HFFc6 (cell line): ENCODE measurements around the gene LRRFIP2. TPM values are rescaled to one million over a fixed set of nuclear protein-coding genes. Genes with fewer than 3 reads are reported as not detected.

Experiments used
- DNase-seq: peaks from one replicate; pipeline ENCODE4 v3.0.0-alpha.2; 2018
- H3K27ac Mint-ChIP-seq: 2 replicates; pipeline ENCODE4 v1.8.0; 2020; ENCODE audit warnings: mild to moderate bottlenecking, mixed read lengths
- H3K27me3 Mint-ChIP-seq: 2 replicates; pipeline ENCODE4 v1.8.0; 2021; ENCODE audit warnings: mild to moderate bottlenecking, moderate library complexity, mixed read lengths; ENCODE audit not compliant: insufficient read depth
- H3K36me3 Mint-ChIP-seq: 2 replicates; pipeline ENCODE4 v1.8.0; 2021; ENCODE audit warnings: low read depth, mixed read lengths
- H3K4me1 Mint-ChIP-seq: 2 replicates; pipeline ENCODE4 v1.8.0; 2020; ENCODE audit warnings: low read depth, mixed read lengths
- H3K4me3 Mint-ChIP-seq: 2 replicates; pipeline ENCODE4 v1.8.0; 2020; ENCODE audit warnings: mild to moderate bottlenecking, moderate library complexity, mixed read lengths
- H3K9me3 Mint-ChIP-seq: 2 replicates; pipeline ENCODE4 v1.8.0; 2020; ENCODE audit warnings: mild to moderate bottlenecking, mixed read lengths
- total RNA-seq, 6 experiments: library from RNA; stranded (reverse); fragmentation: NEBNext Ultra II Directional; extraction: Animal tissue kit (Norgen Biotek cat#: 25700); gene quantifications; 2 replicates in 1 of 6; 3 replicates in 5 of 6; pipeline ENCODE4 v1.2.3, GENCODE V29; 2021
- TF ChIP-seq, protein P1 (sequence below): fragments of 200-600 bp; sonication (generic); IDR thresholded peaks from 2 replicates; pipeline ENCODE4 v1.5.0; 2021; ENCODE audit warnings: antibody characterized with exemption, mild to moderate bottlenecking

LRRFIP2 gene
- total RNA-seq, 6 experiments from 2014 or later = 124 to 151 (median 134) TPM

DNA sequence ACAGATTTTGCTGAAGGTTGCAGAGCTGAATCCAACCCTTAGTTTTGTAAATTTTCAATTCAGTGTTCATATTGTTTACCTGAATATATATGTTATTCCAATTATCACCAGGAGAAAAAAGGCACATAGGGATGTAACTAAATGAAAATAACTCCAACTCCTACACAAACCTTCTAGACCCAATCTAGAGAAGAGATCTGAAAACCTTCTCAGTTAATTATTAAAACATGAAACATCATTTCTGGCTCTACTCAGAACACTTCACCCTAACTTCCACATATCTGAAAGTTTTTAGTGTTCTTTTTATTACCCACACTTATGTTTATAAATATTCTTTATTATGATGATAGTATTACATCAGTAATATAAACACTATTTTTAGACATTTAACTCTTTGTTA, 76.6 kb downstream of the LRRFIP2 start:
- no peak for DNase-seq
- Mint-ChIP-seq H3K9me3 (no peaks in the 10 kb centered on the region), H3K27ac (peak overlapping the region; percentile 76), H3K27me3 (no peaks in the 10 kb centered on the region; the same call in none of the 2 replicates), H3K36me3 (peaks cover 40% of the 10 kb centered on the region), H3K4me3 (no peak overlapping the region), H3K4me1 (peaks cover 65% of the 10 kb centered on the region)
- TF ChIP-seq, protein P1, sequence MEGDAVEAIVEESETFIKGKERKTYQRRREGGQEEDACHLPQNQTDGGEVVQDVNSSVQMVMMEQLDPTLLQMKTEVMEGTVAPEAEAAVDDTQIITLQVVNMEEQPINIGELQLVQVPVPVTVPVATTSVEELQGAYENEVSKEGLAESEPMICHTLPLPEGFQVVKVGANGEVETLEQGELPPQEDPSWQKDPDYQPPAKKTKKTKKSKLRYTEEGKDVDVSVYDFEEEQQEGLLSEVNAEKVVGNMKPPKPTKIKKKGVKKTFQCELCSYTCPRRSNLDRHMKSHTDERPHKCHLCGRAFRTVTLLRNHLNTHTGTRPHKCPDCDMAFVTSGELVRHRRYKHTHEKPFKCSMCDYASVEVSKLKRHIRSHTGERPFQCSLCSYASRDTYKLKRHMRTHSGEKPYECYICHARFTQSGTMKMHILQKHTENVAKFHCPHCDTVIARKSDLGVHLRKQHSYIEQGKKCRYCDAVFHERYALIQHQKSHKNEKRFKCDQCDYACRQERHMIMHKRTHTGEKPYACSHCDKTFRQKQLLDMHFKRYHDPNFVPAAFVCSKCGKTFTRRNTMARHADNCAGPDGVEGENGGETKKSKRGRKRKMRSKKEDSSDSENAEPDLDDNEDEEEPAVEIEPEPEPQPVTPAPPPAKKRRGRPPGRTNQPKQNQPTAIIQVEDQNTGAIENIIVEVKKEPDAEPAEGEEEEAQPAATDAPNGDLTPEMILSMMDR = no peak

DNA sequence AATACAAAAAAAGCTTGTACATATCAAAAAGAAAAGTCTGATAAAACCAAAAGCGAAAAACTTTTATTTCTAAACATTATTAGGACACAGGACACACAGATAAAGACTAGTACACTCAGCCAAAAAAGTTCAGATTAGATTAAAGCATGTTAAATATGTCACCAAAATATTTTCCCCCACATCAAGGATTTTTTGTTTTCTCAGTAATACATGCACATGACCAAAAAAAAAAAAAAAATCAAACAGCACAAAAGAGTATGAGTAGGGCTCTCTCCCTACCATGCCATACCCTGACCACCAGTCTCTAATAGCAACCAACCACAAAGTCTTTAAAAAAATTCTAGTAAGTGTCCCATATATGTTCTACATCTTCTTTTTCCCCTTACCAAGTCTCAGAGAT, 77.4 kb downstream of the LRRFIP2 start:
- Mint-ChIP-seq H3K27me3 (no peaks in the 10 kb centered on the region; the same call in 1 of the 2 replicates), H3K36me3 (peaks cover 43% of the 10 kb centered on the region), H3K9me3 (no peaks in the 10 kb centered on the region), H3K4me1 (peaks cover 59% of the 10 kb centered on the region), H3K4me3 (peak overlapping the region; percentile 49; the same call in 1 of the 2 replicates), H3K27ac (peak overlapping the region; percentile 76)
- no peak for DNase-seq
- TF ChIP-seq, protein P1 = no peak

DNA sequence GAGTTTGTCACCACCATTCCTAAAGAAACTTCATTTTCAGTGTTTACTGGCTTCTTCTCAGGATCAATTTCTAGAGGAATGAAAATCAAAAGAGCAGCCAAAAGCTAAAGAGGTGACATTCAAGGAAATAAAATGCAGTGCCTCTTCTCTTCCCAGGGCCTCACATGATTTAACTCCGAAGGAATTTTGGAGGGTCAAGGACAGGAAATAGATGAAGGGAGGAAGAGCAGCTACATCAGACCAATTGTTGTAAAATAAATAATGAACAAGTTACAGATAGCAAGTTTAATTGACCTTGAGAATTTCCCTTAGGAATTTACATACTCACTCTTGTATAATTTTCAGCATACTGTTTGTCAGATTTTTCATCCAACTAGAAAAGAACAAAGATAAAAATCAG, 78.1 kb downstream of the LRRFIP2 start:
- Mint-ChIP-seq H3K27ac (peak overlapping the region; percentile 76), H3K36me3 (peaks cover 41% of the 10 kb centered on the region), H3K4me3 (peak overlapping the region; percentile 41)

DNA sequence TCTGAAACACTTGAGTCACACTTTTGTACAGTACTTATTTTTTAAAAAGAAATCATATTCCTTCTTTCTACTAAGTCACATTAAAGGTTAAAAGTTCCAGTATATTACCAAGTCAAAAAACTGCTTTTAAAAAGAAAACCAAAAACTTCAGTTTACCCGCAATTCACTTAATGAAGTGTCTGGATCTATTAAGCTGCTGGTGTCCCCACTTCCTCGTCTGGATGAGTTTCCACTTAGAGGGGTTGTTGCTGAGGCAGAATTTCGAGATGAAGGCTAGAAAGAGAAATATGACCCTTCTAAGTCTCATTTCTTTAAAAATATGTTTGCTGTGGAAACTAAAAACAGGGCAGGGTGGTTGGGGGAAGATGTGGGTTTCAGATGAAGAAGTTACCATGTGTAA, 79.7 kb downstream of the LRRFIP2 start:
- Mint-ChIP-seq H3K27me3 (no peaks in the 10 kb centered on the region; the same call in 1 of the 2 replicates), H3K36me3 (peaks cover 54% of the 10 kb centered on the region), H3K9me3 (no peaks in the 10 kb centered on the region), H3K4me3 (no peak overlapping the region), H3K4me1 (peaks cover 62% of the 10 kb centered on the region), H3K27ac (peak overlapping the region; percentile 24; the same call in 1 of the 2 replicates)
- no peak for DNase-seq
- TF ChIP-seq, protein P1 = no peak

More for the DNA sequence above, 78.1 kb downstream of the LRRFIP2 start:
- TF ChIP-seq, protein P1 = no peak
- no peaks in the 10 kb centered on the region; the same call in 1 of the 2 replicates for H3K27me3 Mint-ChIP-seq
- peaks cover 60% of the 10 kb centered on the region for H3K4me1 Mint-ChIP-seq
- H3K9me3 Mint-ChIP-seq = no peaks in the 10 kb centered on the region
- DNase-seq = peak; percentile 64

DNA sequence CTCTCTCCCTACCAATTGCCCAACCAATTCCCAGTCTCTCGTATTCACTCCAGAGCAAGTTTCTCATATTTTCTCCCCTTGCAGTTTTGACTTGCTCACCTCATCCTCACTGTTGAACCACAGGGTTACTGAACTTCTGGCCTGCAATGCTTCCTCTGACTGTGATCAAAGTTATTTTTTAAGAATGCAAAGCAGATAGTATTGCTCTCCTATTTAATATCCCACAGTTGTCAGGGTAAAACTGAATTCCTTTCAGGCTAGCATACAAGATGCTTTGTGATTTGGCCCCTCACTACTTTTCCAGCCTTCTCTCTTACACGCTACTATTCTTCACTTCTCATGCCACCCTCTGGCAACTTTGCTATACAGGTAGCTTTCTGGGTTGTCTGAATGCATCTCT, 80.9 kb downstream of the LRRFIP2 start:
- H3K4me1 Mint-ChIP-seq = peaks cover 55% of the 10 kb centered on the region
- peak overlapping the region; percentile 79 for H3K27ac Mint-ChIP-seq
- TF ChIP-seq, protein P1 = no peak
- peaks cover 53% of the 10 kb centered on the region for H3K36me3 Mint-ChIP-seq
- peak overlapping the region; percentile 2; the same call in 1 of the 2 replicates for H3K4me3 Mint-ChIP-seq
- DNase-seq = no peak
- H3K27me3 Mint-ChIP-seq = no peaks in the 10 kb centered on the region; the same call in 1 of the 2 replicates
- H3K9me3 Mint-ChIP-seq = no peaks in the 10 kb centered on the region
